GM20431 (cell line): ENCODE data around the gene NPTX1.
"Not testable (repeated sequence)": the region's sequence is repeated elsewhere in the genome, so short reads cannot be mapped to it uniquely, and the experiment has no call there.

Experiments
- in situ Hi-C: fragments of 300-500 bp; cut with MseI, MboI; formaldehyde crosslinking; loops from one replicate; pipeline ENCODE4 v1.15.0; 2020; ENCODE audit warnings: low sequenced_read_pairs; ENCODE audit not compliant: unreplicated experiment

Gene NPTX1, protein sequence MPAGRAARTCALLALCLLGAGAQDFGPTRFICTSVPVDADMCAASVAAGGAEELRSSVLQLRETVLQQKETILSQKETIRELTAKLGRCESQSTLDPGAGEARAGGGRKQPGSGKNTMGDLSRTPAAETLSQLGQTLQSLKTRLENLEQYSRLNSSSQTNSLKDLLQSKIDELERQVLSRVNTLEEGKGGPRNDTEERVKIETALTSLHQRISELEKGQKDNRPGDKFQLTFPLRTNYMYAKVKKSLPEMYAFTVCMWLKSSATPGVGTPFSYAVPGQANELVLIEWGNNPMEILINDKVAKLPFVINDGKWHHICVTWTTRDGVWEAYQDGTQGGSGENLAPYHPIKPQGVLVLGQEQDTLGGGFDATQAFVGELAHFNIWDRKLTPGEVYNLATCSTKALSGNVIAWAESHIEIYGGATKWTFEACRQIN

GRCh38 chr17:80475910-80476876, at the start of gene NPTX1:
Gene NPTX1, minus strand, starts transcription at chr17:80476607. Its CDS starts 161 bp downstream, at chr17:80476446.
- in situ Hi-C loops: no loop called here

GRCh38 chr17:80523956-80524712, 47.7 kb upstream of the NPTX1 start:
- in situ Hi-C loops: no loop called here

- in situ Hi-C loops: no loop called here
Measured at GRCh38 chr17:80523054-80523744, 46.8 kb upstream of the NPTX1 start.

DNA sequence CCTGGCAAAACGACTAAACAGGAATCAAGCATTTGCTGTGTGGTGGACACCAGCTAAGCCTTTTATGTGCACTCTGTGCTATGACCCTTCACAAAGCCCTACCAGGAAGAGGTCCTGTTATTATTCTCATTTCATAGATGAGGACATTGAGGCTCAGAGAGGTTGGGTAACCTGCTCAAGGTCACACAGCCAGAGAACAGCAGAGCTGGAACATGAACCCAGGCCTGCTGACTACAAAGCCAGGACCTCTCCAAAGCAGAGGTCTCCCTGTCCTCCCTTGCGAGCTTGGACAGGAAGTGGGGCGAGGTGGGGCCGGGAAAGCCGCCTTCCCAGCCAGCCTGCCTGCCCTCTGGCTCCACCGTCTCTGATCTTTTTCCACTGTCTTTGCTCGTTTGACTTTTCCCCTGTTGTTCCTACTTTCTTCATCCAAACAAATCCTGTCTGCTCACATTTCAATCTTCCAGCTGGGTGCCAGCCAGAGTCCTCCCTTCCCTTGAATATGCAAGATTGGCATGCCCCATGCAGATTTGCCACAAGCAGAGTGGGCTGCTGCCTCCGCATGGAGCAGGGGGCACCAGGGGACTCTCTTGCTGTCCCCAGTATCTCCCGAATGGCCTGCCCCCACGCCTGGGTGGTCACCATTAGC, 44.5 kb upstream of the NPTX1 start:
- in situ Hi-C loops: no loop called here

GRCh38 chr17:80519091-80519781, 42.8 kb upstream of the NPTX1 start:
- in situ Hi-C loops: no loop called here

GRCh38 chr17:80518392-80518791, 42.0 kb upstream of the NPTX1 start:
- in situ Hi-C loops: no loop called here

DNA sequence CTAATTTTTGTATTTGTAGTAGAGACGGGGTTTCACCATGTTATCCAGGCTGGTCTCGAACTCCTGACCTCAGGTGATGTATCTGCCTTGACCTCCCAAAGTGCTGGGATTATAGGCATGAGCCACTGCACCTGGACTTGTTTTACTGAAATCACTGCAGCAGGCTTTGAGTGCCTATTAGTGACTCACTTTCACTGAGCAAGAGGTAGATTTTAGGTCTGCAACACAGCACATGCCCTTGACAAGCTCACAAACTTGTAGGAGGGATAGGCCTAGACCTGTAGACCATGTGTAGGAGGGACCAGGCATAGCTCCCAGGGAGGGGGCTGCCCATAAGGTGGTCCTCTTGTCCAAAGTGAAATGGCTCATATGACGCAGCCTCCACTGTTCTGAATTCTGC, 41.2 kb upstream of the NPTX1 start:
- in situ Hi-C loops: no loop called here

- in situ Hi-C loops: no loop called here
Measured at GRCh38 chr17:80516171-80516932, 39.9 kb upstream of the NPTX1 start.

- in situ Hi-C loops: no loop called here
Measured at GRCh38 chr17:80513892-80514291, 37.5 kb upstream of the NPTX1 start.

DNA sequence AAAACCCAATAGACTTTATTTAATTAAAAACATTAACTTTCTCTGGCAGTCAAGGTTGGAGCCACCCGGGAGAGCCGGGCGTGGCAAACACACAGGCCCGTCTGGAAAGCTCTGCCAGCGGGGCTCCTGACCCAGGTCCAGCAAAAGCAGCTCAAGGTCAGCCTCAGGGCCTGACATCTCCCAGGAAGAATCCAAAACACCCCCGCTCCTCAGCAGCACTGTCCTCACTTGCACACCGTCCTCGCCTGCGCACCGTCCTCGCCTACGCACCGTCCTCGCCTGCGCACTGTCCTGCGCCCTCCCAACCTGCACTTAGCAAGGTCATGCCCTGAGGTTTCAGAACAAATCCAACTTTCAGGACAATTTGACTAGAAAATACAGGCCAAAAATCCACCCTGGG, 36.8 kb upstream of the NPTX1 start:
- in situ Hi-C loops: no loop called here

GRCh38 chr17:80512233-80512632, 35.8 kb upstream of the NPTX1 start:
- in situ Hi-C loops: no loop called here

GRCh38 chr17:80511222-80512180, 35.1 kb upstream of the NPTX1 start:
- in situ Hi-C loops: no loop called here

- in situ Hi-C loops: no loop called here
Measured at GRCh38 chr17:80510772-80511171, 34.4 kb upstream of the NPTX1 start.

GRCh38 chr17:80510132-80510531, 33.7 kb upstream of the NPTX1 start:
- in situ Hi-C loops: no loop called here

- in situ Hi-C loops: no loop called here
Measured at GRCh38 chr17:80509311-80509710, 32.9 kb upstream of the NPTX1 start.

DNA sequence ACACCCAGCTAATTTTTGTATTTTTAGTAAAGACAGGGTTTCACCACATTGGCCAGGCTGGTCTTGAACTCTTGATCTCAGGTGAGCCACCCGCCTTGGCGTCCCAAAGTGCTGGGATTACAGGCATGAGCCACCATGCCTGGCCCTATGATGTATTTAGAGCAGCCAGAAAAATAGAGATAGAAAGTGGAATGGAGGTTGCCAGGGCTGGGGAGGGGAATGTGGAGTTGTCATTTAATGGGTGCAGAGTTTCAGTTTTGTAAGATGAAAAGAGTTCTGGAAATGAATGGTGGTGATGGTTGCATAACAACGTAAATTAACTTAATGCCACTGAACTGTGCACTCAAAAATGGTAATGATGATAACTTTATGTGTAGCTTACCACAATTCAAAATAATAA, 31.6 kb upstream of the NPTX1 start:
- in situ Hi-C loops: no loop called here

- in situ Hi-C loops: not testable (repeated sequence)
Measured at GRCh38 chr17:80507177-80507576, 30.8 kb upstream of the NPTX1 start.
